GM18858 (cell line): ENCODE measurements around the gene SGF29.
"Not testable (repeated sequence)": the region's sequence is repeated elsewhere in the genome, so short reads cannot be mapped to it uniquely, and the experiment has no call there.

ENCODE experiments used
- ATAC-seq: cut with Tn5 transposase; IDR thresholded peaks from one replicate; pipeline ENCODE4 v1.9.1; 2021; ENCODE audit not compliant: unreplicated experiment

SGF29 gene

GRCh38 chr16:28563218-28563617, 9.5 kb downstream of the SGF29 start:
- no peak for ATAC-seq

GRCh38 chr16:28566233-28566925, 12.7 kb downstream of the SGF29 start:
- ATAC-seq: not testable (repeated sequence)

DNA sequence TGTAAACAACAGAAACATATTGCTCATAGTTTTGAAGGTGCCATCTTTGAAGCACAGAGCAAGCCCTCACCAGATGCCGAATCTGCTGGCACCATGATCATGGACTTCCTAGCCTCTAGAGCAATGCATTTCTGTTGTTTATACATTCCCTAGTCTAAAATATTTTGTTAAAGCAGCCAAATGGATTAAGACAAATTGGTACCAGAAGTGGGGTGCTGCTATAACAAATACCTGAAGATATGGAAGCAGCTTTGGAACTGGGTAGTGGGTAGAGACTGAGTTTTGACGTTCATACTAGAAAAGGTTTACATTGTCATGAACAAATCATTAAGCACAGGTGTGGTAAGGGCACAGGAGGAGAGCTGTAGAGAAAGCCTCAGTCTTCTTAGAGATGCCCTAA, 13.6 kb downstream of the SGF29 start:
- no peak for ATAC-seq

DNA sequence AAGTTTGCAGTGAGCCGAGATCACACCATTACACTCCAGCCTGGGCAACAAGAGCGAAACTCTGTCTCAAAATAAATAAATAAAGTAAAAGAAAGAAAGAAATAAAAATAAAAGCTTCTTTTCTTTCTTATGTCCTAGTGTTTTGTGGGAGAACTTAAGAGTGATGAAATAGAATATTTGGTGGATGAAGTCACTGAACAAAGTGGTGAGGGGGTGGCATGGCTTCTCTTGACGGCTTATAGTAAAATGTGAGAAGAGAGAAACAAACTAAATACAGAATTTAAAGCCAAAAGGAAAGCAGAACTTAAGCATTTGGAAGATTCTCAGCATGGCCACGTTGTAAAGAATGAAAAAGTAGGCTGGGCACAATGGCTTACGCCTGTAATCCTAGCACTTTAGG, 15.3 kb downstream of the SGF29 start:
- ATAC-seq: no peak

DNA sequence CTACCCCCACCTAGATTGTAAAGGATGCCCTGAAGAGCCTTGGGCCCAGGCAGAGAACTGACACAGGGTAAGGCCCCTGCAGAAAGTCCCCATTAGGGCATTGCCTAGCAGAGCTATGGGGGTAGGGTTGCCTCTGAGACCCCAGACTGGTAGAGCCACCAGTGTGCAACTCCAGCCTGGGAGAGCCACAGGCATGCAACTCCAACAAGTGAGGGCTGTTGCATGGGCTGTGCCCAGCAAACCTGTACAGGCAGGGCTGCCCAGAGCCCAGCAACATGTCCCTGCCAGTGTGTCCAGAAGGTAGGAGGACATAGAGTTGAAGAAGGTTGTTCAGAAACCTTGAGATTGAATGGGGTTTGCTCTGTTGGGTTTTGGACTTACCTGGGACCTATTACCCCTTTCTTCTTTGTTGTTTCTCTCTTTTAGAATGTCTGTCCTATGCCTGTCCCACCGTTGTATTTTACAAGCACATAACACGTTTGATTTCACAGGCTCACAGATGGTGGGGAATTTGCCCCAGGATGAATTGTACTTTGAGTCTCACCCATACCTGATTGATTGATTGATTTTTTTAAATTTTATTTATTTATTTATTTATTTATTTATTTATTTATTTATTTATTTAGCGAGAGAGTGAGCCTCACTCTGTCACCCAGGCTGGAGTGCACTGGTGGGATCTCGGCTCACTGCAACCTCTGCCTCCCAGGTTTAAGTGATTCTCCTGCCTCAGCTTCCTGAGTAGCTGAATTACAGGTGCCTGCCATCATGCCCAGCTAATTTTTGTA, 16.4 kb downstream of the SGF29 start:
- ATAC-seq: no peak

- no peak for ATAC-seq
Observed at GRCh38 chr16:28572696-28573510, 19.2 kb downstream of the SGF29 start.

- no peak for ATAC-seq
Observed at GRCh38 chr16:28573738-28574718, 20.3 kb downstream of the SGF29 start.

GRCh38 chr16:28574925-28575324, 21.2 kb downstream of the SGF29 start:
- no peak for ATAC-seq

DNA sequence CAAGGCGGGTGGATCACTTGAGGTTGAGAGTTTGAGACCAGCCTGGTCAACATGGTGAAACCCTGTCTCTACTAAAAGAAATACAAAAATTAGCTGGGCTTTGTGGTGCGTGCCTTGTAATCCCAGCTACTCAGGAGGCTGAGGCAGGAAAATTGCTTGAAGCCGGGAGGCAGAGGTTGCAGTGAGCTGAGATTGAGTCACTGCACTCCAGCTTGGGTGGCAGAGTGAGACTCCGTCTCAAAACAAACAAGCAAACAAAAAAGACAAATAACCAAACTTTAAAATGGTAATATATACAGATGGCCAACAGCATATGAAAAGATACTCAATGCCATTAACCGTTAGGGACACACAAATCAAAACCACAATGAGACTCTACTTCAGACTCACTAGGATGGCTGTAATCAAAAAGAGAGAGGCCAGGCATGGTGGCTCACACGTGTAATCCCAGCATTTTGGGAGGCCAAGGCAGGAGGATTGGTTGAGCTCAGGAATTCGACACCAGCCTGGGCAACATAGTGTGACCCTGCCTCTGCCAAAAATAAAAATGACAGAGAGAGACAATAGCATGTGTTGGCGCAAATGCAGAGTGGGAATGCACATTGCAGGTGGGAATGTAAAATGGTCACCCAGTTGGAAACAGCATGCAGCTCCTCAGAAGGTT, 21.9 kb downstream of the SGF29 start:
- ATAC-seq: no peak

DNA sequence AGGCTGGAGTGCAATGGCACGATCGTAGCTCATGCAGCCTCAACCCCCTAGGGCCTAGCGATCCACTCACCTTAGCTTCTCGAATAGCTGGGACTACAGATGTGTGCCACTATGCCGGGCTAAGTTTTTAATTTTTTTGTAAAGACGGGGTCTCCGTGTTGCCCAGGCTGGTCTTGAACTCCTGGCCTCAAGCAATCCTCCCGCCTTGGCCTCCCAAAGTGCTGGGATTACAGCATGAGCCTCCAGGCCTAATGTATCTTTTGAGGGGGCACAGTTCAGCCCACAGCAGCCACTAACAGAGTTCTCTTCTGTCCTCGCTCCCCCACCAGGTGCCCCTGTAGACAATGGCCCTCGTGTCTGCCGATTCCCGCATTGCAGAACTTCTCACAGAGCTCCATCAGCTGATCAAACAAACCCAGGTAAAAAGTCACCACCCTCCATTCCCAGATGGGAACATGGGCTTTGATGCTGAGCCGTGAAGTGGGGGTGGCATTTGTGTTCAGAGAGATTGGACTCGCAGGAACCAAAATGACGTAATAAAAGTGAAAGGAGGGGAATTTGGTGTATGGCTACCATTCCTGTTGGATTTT, 27.1 kb downstream of the SGF29 start:
- no peak for ATAC-seq

- ATAC-seq: no peak
Observed at GRCh38 chr16:28585674-28586073, 32.0 kb downstream of the SGF29 start.

DNA sequence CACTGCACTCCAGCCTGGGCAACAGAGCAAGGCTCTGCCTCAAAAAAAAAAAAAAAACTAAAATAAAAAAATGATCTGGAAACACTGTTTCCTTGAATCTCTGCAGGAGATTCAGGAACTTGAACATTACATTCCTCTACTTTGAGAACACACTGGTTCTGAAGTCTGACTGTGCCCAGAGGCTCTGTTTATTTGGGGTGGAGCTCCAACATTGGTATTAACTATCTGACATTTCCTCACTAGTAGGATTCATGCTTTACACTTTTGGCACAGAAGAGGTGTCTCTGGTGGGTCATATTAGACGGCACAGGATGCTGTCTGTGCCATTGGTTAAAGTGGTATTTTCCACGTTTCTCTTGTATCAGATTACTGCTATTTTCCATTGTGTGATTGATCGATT, 32.7 kb downstream of the SGF29 start:
- ATAC-seq: no peak

DNA sequence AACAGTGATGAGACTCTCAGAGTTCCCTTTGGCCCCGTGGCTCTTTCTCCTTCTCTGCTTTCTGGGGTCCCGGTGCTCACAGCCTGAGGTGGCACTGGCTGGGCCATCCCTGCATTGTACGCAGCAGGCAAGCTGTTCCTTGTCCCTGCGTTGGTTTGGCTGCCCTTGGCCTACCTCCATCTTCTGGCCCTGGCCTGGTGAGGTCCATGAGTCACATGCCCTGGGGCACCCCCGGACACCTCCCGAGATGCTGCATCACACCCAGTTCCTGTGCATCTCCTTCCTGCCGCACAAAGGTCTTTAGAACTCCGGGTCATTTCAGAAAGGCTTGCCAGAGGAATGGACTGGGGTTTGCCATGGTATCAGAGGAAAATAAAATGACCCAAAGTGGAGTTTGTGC, 33.7 kb downstream of the SGF29 start:
- ATAC-seq: no peak

DNA sequence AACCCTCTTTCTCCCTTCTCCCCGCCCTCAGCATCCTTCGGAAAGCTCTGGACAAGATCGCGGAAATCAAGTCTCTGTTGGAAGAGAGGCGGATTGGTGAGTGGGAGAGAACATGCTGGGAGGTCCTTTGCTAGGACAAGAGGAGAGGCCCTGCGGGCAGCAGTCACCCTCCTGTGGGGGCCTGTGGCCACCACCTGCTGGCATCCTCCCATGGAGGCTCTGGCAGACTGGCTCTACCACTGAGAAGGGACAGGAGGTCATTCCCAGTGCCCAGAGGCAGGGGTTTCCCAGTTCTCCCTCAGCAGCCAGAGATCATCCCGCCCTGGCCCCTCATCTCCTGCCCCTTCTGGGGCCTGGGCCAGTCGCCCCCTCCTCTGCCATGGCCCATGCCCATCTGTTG, 35.3 kb downstream of the SGF29 start:
- ATAC-seq: no peak

- no peak for ATAC-seq
Observed at GRCh38 chr16:28589930-28590329, 36.2 kb downstream of the SGF29 start.

DNA sequence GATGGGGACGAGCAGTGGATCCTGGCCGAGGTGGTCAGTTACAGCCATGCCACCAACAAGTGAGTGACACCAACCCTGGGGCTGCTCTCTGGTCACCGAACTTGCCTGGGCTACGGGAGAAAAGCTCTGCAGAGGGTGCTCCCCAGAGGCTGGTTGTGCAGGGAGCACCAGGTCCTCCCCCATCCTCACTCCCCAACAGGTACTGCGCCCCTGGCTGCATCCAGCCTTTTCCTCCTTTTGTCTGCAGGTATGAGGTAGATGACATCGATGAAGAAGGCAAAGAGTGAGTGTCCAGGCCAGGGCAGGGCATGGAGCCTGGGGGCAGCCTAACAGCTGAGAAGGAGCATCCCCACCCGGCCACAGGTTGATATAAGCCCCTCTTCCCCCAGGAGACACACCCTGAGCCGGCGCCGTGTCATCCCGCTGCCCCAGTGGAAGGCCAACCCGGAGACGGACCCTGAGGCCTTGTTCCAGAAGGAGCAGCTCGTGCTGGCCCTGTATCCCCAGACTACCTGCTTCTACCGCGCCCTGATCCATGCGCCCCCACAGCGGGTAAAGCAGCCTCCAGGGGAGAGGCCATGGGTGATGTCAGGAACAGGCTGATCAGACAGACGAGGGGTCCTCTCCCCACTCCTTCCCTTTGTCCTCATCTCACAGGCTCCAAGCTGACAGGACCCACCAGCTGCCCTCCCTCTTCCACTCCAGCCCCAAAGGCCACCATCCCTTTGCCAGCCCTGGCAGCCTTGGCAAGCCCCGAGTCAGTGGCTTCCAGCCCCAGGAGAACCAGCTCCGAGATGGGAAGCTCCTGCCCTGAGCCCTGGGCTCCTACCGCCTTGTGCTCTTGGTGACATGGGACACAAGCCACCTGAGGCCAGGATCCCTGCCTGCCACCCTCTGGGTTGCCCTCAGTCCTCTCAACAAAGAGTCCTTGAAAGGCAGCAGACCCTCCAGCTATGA, 36.9 kb downstream of the SGF29 start:
- no peak for ATAC-seq

DNA sequence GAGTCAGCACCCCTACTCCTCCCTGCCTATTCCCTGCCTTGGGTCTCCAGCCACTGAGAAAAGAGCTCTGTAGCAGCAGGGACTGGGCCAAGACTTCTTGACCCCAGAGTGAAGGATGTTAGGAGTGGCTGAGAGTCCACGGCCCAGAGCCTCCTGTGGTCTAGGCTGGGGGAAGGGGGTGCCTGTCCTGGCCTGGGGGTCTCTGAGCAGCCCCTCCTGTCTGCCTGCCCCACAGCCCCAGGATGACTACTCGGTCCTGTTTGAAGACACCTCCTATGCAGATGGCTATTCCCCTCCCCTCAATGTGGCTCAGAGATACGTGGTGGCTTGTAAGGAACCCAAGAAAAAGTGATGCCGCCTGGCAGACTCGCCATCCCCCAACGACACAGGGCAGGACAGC, 37.6 kb downstream of the SGF29 start:
- ATAC-seq: no peak

GRCh38 chr16:28592511-28592910, 38.8 kb downstream of the SGF29 start:
- no peak for ATAC-seq
